HTR-8/SVneo (cell line): Measurements from ENCODE around the gene QRICH1.
A peak's percentile ranks its signal among the peaks of the same experiment; 100 is the strongest.
"Not testable (repeated sequence)": the region's sequence is repeated elsewhere in the genome, so short reads cannot be mapped to it uniquely, and the experiment has no call there.

Experiments used
- DNase-seq: peaks from one replicate; pipeline ENCODE4 v3.0.0; 2011; ENCODE audit warnings: low spot score, mixed read lengths; ENCODE audit not compliant: insufficient read length
- FAIRE-seq: peaks from 2 replicates; lab custom pipeline; 2011; peaks lifted over from hg19 to GRCh38; lab: Jason Lieb, UNC

QRICH1 gene

GRCh38 chr3:49020330-49021212 lies 73.3 kb downstream of the QRICH1 start:
- FAIRE-seq (no peak), DNase-seq (no peak)

GRCh38 chr3:49019941-49020329 lies 73.9 kb downstream of the QRICH1 start:
- no peak for FAIRE-seq
- DNase-seq: no peak

- FAIRE-seq (no peak), DNase-seq (no peak)
Measured at GRCh38 chr3:49018707-49019006, 75.2 kb downstream of the QRICH1 start.

- DNase-seq (peak; percentile 64), FAIRE-seq (peak; percentile 72)
Measured at GRCh38 chr3:49017971-49018706, 75.7 kb downstream of the QRICH1 start, which contains the start of gene DALRD3. DALRD3 (minus strand) TSS chr3:49018580; CDS start chr3:49018564, 16 bp downstream.

GRCh38 chr3:49017229-49017970 lies 76.5 kb downstream of the QRICH1 start:
- no peak for DNase-seq
- no peak for FAIRE-seq

GRCh38 chr3:49016414-49017228 lies 77.2 kb downstream of the QRICH1 start:
- FAIRE-seq: no peak
- DNase-seq: no peak

GRCh38 chr3:49015765-49016164 lies 78.1 kb downstream of the QRICH1 start:
- DNase-seq (no peak), FAIRE-seq (no peak)

- DNase-seq (no peak), FAIRE-seq (no peak)
Measured at GRCh38 chr3:49015072-49015471, 78.8 kb downstream of the QRICH1 start.

GRCh38 chr3:49013738-49014660 lies 79.9 kb downstream of the QRICH1 start:
- FAIRE-seq (no peak), DNase-seq (no peak)

GRCh38 chr3:49013113-49013737 lies 80.6 kb downstream of the QRICH1 start:
- DNase-seq: no peak
- FAIRE-seq: no peak

- FAIRE-seq (no peak), DNase-seq (no peak)
Measured at GRCh38 chr3:49012441-49013017, 81.3 kb downstream of the QRICH1 start.

GRCh38 chr3:49009396-49009795 lies 84.5 kb downstream of the QRICH1 start:
- no peak for FAIRE-seq
- DNase-seq: no peak

- FAIRE-seq, DNase-seq: not testable (repeated sequence)
Measured at GRCh38 chr3:49008627-49009026, 85.2 kb downstream of the QRICH1 start.

- FAIRE-seq: no peak
- peak; percentile 73 for DNase-seq
Measured at GRCh38 chr3:49007771-49008528, 85.9 kb downstream of the QRICH1 start.

- peak; percentile 97 for FAIRE-seq
- peak; percentile 96 for DNase-seq
Measured at GRCh38 chr3:49007068-49007770, 86.7 kb downstream of the QRICH1 start, which contains the start of gene WDR6. WDR6 (plus strand) TSS chr3:49007391; CDS start chr3:49007432, 41 bp downstream.

- DNase-seq: no peak
- no peak for FAIRE-seq
Measured at GRCh38 chr3:49006408-49007067, 87.3 kb downstream of the QRICH1 start.
